Heart left ventricle (tissue), 13 donors: Measurements from ENCODE around the gene CLDN6.

Experiments used
- POLR2A ChIP-seq, 2 donors: fragments of 450-650 bp; IDR thresholded peaks; one replicate each; pipeline ENCODE4 v1.6.1; 2017; ENCODE audit warnings: antibody characterized with exemption in 2 of 2, mild to moderate bottlenecking in 2 of 2, moderate library complexity in 2 of 2
- TF ChIP-seq, protein P1 (sequence below), 12 donors: fragments of 200-600 bp; sonication (generic) in 4 of 12; IDR thresholded peaks; one replicate each; pipeline versions ENCODE4 v1.5.0 to v1.8.0; 2018 to 2022; ENCODE audit warnings: antibody characterized with exemption in 12 of 12, mild to moderate bottlenecking in 5 of 12
- donor health status: ischemic (EF 13 %, LVEDD 7.1; RV severe dilation, severe dysfunction).
- donor health status: DM: no; HTN: yes; CAD: no.
- donor health status: DM: no; HTN: no; CAD: no.
- donor health status: ischemic (EF 25% LVEDD 6.9; RV normal size, moderate dysfunction).
- donor health status: ischemic (EF 25% LVEDD 5.7; RV mildly dilated, moderate dysfunction).
- donor health status: ischemic (EF 35%, LVEDD 5.7; RV mildly dilated, moderate dysfunction).
- donor health status: nonischemic (EF 11% LVEDD 7.7; RV severe dilation, severe dysfunction).
- donor health status: DM: yes; HTN: yes; CAD: no.
- donor health status: PGD.
- donor health status: ischemic (EF 29% LVEDD 5.4; RV normal size, mild dysfunction).
- donor health status: nonischemic (EF 23%, LVEDD 6.1; RV moderate dilation, normal function).

- TF ChIP-seq, protein P1, sequence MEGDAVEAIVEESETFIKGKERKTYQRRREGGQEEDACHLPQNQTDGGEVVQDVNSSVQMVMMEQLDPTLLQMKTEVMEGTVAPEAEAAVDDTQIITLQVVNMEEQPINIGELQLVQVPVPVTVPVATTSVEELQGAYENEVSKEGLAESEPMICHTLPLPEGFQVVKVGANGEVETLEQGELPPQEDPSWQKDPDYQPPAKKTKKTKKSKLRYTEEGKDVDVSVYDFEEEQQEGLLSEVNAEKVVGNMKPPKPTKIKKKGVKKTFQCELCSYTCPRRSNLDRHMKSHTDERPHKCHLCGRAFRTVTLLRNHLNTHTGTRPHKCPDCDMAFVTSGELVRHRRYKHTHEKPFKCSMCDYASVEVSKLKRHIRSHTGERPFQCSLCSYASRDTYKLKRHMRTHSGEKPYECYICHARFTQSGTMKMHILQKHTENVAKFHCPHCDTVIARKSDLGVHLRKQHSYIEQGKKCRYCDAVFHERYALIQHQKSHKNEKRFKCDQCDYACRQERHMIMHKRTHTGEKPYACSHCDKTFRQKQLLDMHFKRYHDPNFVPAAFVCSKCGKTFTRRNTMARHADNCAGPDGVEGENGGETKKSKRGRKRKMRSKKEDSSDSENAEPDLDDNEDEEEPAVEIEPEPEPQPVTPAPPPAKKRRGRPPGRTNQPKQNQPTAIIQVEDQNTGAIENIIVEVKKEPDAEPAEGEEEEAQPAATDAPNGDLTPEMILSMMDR (IDR thresholded peaks at IDR 0.05): no peak
- no peak for TF ChIP-seq POLR2A (IDR thresholded peaks at IDR 0.05)
Measured at GRCh38 chr16:2966043-2966807, 51.8 kb downstream of the CLDN6 start.
